Measurements from ENCODE around the gene SYS1.

SYS1 gene

DNA sequence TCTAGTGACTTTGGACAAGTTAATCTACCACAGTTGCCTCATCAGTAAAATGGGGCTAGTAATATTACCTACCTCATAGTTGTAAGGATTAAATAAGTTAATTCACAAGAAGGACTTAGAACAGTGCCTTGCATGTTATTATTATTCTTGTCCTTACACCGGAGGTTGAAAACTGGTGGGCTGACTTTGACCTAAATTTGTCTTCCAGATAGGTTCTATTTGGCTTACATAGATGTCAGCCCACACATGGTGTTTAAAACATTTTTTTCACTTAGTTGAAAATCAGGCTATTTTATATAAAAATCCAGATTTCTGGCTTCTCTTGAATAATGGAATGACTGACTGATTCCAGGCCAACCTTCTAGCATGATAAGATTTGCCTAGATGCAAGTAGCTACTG, 3.2 kb downstream of the SYS1 start:
- Histone ChIP-seq H3F3A (ENCODE audit: low read depth) (peaks cover 6% of the 10 kb centered on the region; the same call in 1 of the 2 replicates), H4K20me1 (ENCODE audit: insufficient read depth, low read length, poor library complexity, severe bottlenecking) (peaks cover 6% of the 10 kb centered on the region), H3K9ac (ENCODE audit: low read depth, low read length, poor library complexity, severe bottlenecking) (no peak overlapping the region), H3K9me3 (ENCODE audit: insufficient read depth, low read depth, low read length) (no peaks in the 10 kb centered on the region), H2AFZ (ENCODE audit: low read length) (no peak overlapping the region), H3K9me2 (replicated peaks; ENCODE audit: low read depth, low read length) (no peaks in the 10 kb centered on the region), H3K4me2 (ENCODE audit: low read depth, low read length, poor library complexity, severe bottlenecking) (no peak overlapping the region), H3K27me3 (ENCODE audit: insufficient read depth, low read length, poor library complexity, severe bottlenecking) (no peaks in the 10 kb centered on the region), H3K36me3 (ENCODE audit: insufficient read depth, low read length) (no peaks in the 10 kb centered on the region; the same call in 1 of the 2 replicates), H3K4me1 (ENCODE audit: insufficient read depth, low read length, poor library complexity, severe bottlenecking) (peaks cover 42% of the 10 kb centered on the region), H3K4me3 (ENCODE audit: low read length, poor library complexity, severe bottlenecking) (no peak overlapping the region), H3K79me2 (ENCODE audit: insufficient read depth, low read length) (peaks cover 16% of the 10 kb centered on the region)
- TF ChIP-seq, protein P1, sequence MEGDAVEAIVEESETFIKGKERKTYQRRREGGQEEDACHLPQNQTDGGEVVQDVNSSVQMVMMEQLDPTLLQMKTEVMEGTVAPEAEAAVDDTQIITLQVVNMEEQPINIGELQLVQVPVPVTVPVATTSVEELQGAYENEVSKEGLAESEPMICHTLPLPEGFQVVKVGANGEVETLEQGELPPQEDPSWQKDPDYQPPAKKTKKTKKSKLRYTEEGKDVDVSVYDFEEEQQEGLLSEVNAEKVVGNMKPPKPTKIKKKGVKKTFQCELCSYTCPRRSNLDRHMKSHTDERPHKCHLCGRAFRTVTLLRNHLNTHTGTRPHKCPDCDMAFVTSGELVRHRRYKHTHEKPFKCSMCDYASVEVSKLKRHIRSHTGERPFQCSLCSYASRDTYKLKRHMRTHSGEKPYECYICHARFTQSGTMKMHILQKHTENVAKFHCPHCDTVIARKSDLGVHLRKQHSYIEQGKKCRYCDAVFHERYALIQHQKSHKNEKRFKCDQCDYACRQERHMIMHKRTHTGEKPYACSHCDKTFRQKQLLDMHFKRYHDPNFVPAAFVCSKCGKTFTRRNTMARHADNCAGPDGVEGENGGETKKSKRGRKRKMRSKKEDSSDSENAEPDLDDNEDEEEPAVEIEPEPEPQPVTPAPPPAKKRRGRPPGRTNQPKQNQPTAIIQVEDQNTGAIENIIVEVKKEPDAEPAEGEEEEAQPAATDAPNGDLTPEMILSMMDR (conservative IDR thresholded peaks at IDR 0.05; ENCODE audit: low read length) = no peak
- TF ChIP-seq EZH2phosphoT487 (IDR thresholded peaks at IDR 0.05; ENCODE audit: borderline replicate concordance) = no peak

DNA sequence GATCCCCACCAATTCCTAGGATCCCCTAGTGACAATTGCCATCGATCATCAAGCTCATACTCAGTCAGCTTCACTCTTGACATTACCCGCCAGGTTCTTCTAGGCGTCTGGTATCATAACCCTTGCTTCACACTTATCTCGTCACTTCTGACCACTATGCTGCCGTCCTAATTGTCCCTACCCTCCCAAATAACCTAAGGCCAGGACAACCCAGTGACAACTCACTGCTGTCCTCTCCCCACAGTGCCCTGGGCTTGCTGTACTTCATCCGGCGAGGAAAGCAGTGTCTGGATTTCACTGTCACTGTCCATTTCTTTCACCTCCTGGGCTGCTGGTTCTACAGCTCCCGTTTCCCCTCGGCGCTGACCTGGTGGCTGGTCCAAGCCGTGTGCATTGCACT, 3.7 kb downstream of the SYS1 start:
- H3K4me1 ChIP-seq (ENCODE audit: insufficient read depth, low read length, poor library complexity, severe bottlenecking) = peaks cover 42% of the 10 kb centered on the region
- no peaks in the 10 kb centered on the region for H3K9me3 ChIP-seq (ENCODE audit: insufficient read depth, low read depth, low read length)
- no peak overlapping the region for H3K9ac ChIP-seq (ENCODE audit: low read depth, low read length, poor library complexity, severe bottlenecking)
- no peaks in the 10 kb centered on the region; the same call in 1 of the 2 replicates for H3K36me3 ChIP-seq (ENCODE audit: insufficient read depth, low read length)
- TF ChIP-seq EZH2phosphoT487 (IDR thresholded peaks at IDR 0.05; ENCODE audit: borderline replicate concordance) = no peak
- H3K27me3 ChIP-seq (ENCODE audit: insufficient read depth, low read length, poor library complexity, severe bottlenecking) = no peaks in the 10 kb centered on the region
- H2AFZ ChIP-seq (ENCODE audit: low read length) = no peak overlapping the region
- peaks cover 6% of the 10 kb centered on the region; the same call in 1 of the 2 replicates for H3F3A ChIP-seq (ENCODE audit: low read depth)
- peaks cover 6% of the 10 kb centered on the region for H4K20me1 ChIP-seq (ENCODE audit: insufficient read depth, low read length, poor library complexity, severe bottlenecking)
- H3K9me2 ChIP-seq (replicated peaks; ENCODE audit: low read depth, low read length) = no peaks in the 10 kb centered on the region
- H3K4me3 ChIP-seq (ENCODE audit: low read length, poor library complexity, severe bottlenecking) = no peak overlapping the region
- H3K4me2 ChIP-seq (ENCODE audit: low read depth, low read length, poor library complexity, severe bottlenecking) = no peak overlapping the region
- peaks cover 16% of the 10 kb centered on the region for H3K79me2 ChIP-seq (ENCODE audit: insufficient read depth, low read length)

DNA sequence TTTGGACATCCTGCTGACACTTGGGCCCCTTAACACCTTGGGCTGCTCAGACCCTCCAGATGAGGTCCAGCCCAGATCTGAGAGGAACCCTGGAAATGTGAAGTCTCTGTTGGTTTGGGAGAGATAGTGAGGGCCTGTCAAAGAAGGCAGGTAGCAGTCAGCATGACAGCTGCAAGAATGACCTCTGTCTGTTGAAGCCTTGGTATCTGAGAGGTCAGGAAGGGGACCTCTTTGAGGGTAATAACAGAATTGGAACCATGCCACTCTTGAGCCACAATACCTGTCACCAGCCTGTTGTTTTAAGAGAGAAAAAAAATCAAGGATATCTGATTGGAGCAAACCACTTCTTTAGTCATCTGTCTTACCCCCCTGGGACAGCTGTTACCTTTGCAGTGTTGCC, 4.2 kb downstream of the SYS1 start:
- no peak for TF ChIP-seq EZH2phosphoT487 (IDR thresholded peaks at IDR 0.05; ENCODE audit: borderline replicate concordance)
- TF ChIP-seq, protein P1 (conservative IDR thresholded peaks at IDR 0.05; ENCODE audit: low read length) = no peak
- H3K4me2 ChIP-seq (ENCODE audit: low read depth, low read length, poor library complexity, severe bottlenecking) = no peak overlapping the region
- H3K79me2 ChIP-seq (ENCODE audit: insufficient read depth, low read length) = peaks cover 16% of the 10 kb centered on the region
- H3K9ac ChIP-seq (ENCODE audit: low read depth, low read length, poor library complexity, severe bottlenecking) = no peak overlapping the region
- H4K20me1 ChIP-seq (ENCODE audit: insufficient read depth, low read length, poor library complexity, severe bottlenecking) = peaks cover 6% of the 10 kb centered on the region
- H3K36me3 ChIP-seq (ENCODE audit: insufficient read depth, low read length) = no peaks in the 10 kb centered on the region; the same call in 1 of the 2 replicates
- H3K27me3 ChIP-seq (ENCODE audit: insufficient read depth, low read length, poor library complexity, severe bottlenecking) = no peaks in the 10 kb centered on the region
- H3K4me3 ChIP-seq (ENCODE audit: low read length, poor library complexity, severe bottlenecking) = no peak overlapping the region
- no peak overlapping the region for H2AFZ ChIP-seq (ENCODE audit: low read length)
- no peaks in the 10 kb centered on the region for H3K9me2 ChIP-seq (replicated peaks; ENCODE audit: low read depth, low read length)
- peaks cover 6% of the 10 kb centered on the region; the same call in 1 of the 2 replicates for H3F3A ChIP-seq (ENCODE audit: low read depth)
- no peaks in the 10 kb centered on the region for H3K9me3 ChIP-seq (ENCODE audit: insufficient read depth, low read depth, low read length)
- H3K4me1 ChIP-seq (ENCODE audit: insufficient read depth, low read length, poor library complexity, severe bottlenecking) = peaks cover 42% of the 10 kb centered on the region

Data from Loucy (cell line).